HL-60 (cell line): Measurements from ENCODE around the gene EMILIN1.
"Not testable (repeated sequence)": the region's sequence is repeated elsewhere in the genome, so short reads cannot be mapped to it uniquely, and the experiment has no call there.

ENCODE experiments used
- DNase-seq, 2 experiments: peaks; one replicate each; pipeline ENCODE4 v3.0.0-alpha.2; 2010 to 2020; ENCODE audit warnings: low read depth in 1 of 2, low spot score in 1 of 2
- H3K27ac ChIP-seq: fragments of 250-450 bp; sonication (Bioruptor Pico); replicated peaks from 2 replicates; pipeline ENCODE4 v1.5.1; 2020; ENCODE audit warnings: mild to moderate bottlenecking, moderate library complexity
- H3K27me3 ChIP-seq: fragments of 250-450 bp; sonication (Bioruptor Pico); 2 replicates; pipeline ENCODE4 v1.5.1; 2021; ENCODE audit warnings: mild to moderate bottlenecking, moderate library complexity; ENCODE audit not compliant: insufficient read depth, poor library complexity, severe bottlenecking
- H3K4me3 ChIP-seq: replicated peaks from 2 replicates; pipeline ENCODE4 v1.5.1; 2011; ENCODE audit warnings: mild to moderate bottlenecking, control low read depth, low read length; ENCODE audit not compliant: insufficient read depth
- GABPA ChIP-seq: IDR thresholded peaks from 2 replicates; pipeline ENCODE4 v1.6.1; 2012; ENCODE audit warnings: low read depth
- POLR2AphosphoS5 ChIP-seq: IDR thresholded peaks from 2 replicates; pipeline ENCODE4 v1.6.1; 2012; ENCODE audit warnings: low read depth
- REST ChIP-seq: IDR thresholded peaks from 2 replicates; pipeline ENCODE4 v1.6.1; 2012; ENCODE audit warnings: low read depth; ENCODE audit not compliant: insufficient replicate concordance
- SPI1 ChIP-seq: IDR thresholded peaks from 2 replicates; pipeline ENCODE4 v1.6.1; 2012; ENCODE audit warnings: low read depth, mild to moderate bottlenecking, borderline replicate concordance
- TF ChIP-seq, protein P1 (sequence below): IDR thresholded peaks from one replicate; pipeline ENCODE4 v1.5.1; 2011; ENCODE audit warnings: low read length, control low read depth, inconsistent platforms; ENCODE audit not compliant: insufficient read depth

The EMILIN1 gene

DNA sequence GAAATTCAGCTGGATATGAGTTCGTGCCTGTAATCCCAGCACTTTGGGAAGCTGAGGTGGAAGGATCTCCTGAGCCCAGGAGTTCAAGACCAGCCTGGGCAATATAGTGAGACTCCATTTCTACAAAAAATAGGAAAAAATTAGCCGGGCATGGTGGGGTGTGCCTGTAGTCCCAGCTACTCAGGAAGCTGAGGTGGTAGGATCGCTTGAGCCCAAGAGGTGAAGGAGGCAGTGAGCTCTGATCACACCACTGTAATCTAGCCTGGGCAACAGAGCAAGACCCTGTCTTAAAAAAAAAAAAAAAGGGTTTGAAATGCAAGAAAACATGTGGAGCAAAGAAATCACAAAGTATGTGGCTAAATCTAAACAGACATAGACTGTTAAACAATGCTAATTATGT is 30.7 kb downstream of the EMILIN1 start:
- DNase-seq = no peak
- Histone ChIP-seq H3K27ac (no peak overlapping the region), H3K4me3 (no peak overlapping the region), H3K27me3 (no peaks in the 10 kb centered on the region)
- TF ChIP-seq, protein P1, sequence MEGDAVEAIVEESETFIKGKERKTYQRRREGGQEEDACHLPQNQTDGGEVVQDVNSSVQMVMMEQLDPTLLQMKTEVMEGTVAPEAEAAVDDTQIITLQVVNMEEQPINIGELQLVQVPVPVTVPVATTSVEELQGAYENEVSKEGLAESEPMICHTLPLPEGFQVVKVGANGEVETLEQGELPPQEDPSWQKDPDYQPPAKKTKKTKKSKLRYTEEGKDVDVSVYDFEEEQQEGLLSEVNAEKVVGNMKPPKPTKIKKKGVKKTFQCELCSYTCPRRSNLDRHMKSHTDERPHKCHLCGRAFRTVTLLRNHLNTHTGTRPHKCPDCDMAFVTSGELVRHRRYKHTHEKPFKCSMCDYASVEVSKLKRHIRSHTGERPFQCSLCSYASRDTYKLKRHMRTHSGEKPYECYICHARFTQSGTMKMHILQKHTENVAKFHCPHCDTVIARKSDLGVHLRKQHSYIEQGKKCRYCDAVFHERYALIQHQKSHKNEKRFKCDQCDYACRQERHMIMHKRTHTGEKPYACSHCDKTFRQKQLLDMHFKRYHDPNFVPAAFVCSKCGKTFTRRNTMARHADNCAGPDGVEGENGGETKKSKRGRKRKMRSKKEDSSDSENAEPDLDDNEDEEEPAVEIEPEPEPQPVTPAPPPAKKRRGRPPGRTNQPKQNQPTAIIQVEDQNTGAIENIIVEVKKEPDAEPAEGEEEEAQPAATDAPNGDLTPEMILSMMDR = no peak
- TF ChIP-seq POLR2AphosphoS5 = no peak

DNA sequence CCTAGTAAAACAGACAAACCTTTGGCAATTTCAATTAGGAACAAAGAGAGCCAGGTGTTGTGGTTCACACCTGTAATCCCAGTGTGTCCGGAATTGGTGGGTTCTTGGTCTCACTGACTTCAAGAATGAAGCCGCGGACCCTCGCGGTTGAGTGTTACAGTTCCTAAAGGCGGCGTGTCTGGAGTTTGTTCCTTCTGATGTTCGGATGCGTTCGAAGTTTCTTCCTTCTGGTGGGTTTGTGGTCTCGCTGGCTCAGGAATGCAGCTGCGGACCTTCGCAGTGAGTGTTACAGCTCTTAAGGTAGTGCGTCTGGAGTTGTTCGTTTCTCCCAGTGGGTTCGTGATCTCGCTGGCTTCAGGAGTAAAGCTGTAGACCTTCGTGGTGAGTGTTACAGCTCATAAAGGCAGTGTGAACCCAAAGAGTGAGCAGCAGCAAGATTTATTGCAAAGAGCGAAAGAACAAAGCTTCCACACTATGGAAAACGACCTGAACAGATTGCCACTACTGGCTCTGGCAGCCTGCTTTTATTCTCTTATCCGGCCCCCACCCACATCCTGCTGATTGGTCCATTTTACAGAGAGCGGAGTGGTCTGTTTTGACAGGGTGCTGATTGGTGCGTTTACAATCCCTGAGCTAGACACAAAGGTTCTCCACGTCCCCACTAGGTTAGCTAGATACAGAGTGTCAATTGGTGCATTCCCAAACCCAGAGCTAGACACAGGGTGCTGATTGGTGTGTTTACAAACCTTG is 32.4 kb downstream of the EMILIN1 start:
- not testable (repeated sequence) for DNase-seq, H3K4me3 ChIP-seq, H3K27me3 ChIP-seq, H3K27ac ChIP-seq

GRCh38 chr2:27111392-27112078 is 33.1 kb downstream of the EMILIN1 start:
- not testable (repeated sequence) for H3K4me3 ChIP-seq, H3K27me3 ChIP-seq, DNase-seq, H3K27ac ChIP-seq

- no peak for DNase-seq
- no peak overlapping the region for H3K4me3 ChIP-seq
- no peak overlapping the region for H3K27ac ChIP-seq
- TF ChIP-seq GABPA (no peak), POLR2AphosphoS5 (no peak), REST (no peak), SPI1 (no peak)
- TF ChIP-seq, protein P1 = no peak
- no peaks in the 10 kb centered on the region for H3K27me3 ChIP-seq
These were observed 37.1 kb downstream of the EMILIN1 start for GRCh38 chr2:27115519-27115918.

GRCh38 chr2:27117995-27118524 is 39.6 kb downstream of the EMILIN1 start:
- Histone ChIP-seq H3K4me3 (peak overlapping the region; percentile 54), H3K27ac (no peak overlapping the region), H3K27me3 (no peaks in the 10 kb centered on the region)
- TF ChIP-seq REST (no peak), GABPA (no peak), POLR2AphosphoS5 (no peak), SPI1 (no peak)
- TF ChIP-seq, protein P1 = no peak
- DNase-seq = no peak
